HG02623 (cell line): ENCODE results near the gene HDGFL1.

Experiments used
- ATAC-seq: cut with Tn5 transposase; IDR thresholded peaks from one replicate; pipeline ENCODE4 v1.9.1; 2021; ENCODE audit warnings: moderate library complexity; ENCODE audit not compliant: unreplicated experiment

HDGFL1 gene

DNA sequence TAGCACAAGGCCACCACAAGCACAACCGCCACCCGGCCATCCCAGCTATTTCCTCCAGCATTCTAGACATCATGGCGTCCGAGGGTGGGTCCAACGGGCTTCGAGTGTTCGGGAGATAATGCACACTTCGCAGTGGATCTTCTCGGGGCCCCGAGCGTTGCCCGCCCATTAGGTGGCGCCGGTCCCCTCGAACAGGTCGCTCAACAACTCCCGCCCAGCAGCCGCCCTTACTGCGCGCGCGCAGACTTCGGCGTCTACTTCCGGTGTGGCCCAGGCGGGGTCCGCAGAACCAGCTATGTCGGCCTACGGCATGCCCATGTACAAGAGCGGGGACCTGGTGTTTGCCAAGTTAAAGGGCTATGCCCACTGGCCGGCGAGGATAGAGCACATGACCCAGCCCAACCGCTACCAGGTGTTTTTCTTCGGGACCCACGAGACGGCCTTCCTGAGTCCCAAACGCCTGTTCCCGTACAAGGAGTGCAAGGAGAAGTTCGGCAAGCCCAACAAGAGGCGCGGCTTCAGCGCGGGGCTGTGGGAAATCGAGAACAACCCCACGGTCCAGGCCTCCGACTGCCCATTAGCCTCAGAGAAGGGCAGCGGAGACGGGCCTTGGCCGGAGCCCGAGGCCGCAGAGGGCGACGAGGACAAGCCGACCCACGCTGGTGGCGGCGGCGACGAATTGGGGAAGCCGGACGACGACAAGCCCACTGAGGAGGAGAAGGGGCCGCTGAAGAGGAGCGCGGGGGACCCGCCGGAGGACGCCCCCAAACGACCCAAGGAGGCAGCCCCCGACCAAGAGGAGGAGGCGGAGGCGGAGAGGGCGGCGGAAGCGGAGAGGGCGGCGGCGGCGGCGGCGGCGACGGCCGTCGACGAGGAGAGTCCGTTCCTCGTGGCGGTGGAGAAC, at the start of gene HDGFL1:
Gene HDGFL1 (plus strand): TSS at position 286 of the 904 bp plus-strand sequence. CDS start 10 bp downstream, at position 296.
- no peak for ATAC-seq

DNA sequence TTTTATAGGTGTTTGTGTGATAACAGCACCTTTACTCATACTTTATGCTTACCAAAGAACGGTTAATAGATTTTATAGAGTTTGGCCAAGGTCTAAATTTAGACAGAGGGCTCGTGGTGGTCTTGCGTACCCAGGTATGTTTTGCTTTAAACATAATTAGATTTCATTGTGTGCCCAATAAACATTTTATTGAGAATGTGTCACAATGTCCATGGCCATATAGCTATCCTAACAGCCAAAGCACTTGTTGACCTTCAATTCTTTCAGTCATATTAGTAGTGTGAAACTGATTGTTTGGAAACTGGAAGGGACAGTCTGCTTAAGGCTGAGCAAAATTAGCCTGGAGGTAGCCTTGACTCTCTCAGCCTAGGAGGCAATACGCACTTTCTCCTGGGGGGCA, 48.3 kb upstream of the HDGFL1 start:
- no peak for ATAC-seq

DNA sequence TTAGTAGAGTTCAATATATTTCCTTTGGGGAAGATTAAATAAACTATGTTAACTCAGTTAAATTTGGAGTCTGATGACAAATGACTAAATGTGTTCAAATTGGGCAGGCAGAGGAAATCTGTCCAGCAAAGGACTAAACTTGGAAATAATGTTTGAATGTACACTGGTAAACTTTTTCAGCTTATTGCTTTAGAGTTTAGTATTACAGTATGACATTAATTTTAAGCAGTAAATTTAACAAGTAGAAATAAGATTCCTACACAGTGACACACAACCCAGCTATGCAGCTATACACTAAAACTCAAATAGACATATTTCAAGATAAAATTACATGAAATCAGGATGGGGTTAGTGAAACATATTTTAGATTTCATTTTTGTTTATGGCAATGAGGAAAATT, 42.6 kb upstream of the HDGFL1 start:
- ATAC-seq = no peak

DNA sequence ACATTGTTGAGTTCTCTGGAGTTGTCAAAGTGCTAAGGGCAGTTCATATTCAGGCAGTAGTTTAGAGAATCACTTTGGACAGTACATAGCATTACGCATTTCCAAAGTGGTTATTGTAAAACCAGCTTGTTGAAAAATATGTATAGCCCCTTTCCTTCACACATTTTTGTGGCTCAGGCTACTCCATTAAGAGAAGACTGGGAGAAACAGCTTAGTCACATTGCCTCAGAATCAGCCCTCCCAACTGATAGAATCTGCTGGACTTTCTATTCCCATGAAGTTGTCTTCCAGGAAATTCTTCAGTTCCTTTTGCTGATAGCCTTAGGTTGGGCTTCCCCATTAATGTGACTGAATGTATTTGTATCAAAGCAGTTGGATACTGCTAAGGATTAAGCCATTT, 39.5 kb upstream of the HDGFL1 start:
- no peak for ATAC-seq

DNA sequence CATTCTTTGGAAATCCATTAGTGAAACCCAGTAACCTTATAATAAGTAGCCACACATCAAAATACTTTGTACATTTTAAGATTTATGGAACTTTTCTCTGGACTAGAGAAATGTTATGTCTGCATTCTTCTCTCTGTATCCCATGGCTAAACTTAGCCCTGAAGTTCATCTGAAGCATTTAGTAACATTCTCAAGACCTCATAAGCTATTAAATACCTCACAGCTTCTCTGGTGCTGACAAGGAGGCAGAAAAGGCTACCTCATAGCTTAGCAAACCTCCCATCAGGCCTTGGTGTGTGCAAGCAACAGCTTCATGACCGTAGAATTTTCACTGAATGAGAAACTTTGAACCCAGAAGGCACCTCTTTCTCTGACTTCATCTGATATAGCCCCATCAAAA, 38.9 kb upstream of the HDGFL1 start:
- no peak for ATAC-seq

DNA sequence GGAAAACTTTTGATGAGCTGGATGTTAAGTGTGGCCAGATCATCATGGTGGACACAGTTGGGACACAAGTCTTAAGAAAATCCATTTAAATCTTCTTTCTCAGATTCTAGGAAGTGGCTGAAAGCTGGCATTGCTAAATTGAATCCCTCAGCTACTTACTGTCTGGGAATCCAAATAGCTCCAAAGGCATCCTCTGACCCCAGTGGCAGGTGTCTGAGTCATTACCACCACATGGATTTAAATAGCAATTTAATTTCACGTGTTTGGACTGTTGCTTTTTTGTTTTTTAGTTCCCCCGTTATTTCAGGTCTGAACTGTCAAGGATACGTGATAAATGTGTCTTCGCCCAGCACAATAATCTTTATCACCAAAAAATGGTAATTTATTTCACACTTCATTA, 33.2 kb upstream of the HDGFL1 start:
- no peak for ATAC-seq

DNA sequence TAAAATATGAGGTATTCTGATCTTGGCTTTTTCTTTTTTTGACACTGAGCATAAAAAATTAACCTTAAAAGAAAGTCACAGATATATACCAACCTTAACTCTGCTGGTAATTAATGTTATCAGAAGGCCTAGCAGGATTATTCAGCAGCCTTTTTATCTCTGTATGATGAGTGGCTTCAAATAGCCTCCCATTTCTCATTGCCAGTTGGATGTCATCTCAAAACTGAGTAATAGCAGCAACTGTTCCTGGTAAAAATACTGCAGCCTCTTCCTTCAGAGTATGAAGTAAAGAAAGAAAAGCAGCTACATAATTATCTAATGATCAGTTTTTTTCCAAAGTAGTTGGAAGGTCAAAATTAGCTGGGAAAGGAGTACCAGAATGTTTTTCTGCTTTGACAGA, 24.9 kb upstream of the HDGFL1 start:
- no peak for ATAC-seq

DNA sequence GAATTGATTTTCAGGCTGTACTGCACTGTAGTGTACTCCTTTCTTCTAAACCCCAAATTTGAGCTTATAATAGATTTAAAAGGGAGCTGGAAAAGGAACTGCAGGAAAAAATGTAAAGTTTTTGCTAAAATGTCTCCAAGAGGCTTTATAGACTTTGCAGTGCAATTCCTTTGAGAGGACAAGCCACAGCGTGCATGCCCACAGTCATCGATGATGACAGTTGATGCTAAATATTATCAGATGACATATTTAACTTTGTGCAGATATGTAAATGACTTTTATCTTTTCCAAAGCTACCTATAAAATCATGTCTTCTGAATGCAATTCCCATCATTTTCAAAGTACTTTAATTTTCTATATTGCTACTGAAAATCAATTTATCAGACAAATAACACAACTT, 24.3 kb upstream of the HDGFL1 start:
- ATAC-seq = no peak

DNA sequence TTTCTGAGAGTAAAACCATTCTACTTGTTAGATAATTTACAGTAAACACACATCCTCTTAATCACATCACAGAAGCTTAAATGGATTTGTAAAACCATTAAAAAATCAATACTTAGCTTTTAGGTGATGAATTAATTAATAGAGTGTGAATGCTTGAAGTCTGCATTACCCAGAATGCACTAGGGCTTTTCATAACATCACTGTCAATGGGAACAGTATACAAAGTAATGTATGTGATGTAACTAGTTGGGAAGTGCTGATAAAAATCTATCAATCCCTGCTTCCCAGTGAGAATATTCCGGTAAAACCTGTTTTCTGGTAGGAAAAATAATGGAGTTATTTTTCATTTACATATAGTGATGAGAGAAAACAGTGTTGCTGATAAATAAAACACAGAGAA, 23.1 kb upstream of the HDGFL1 start:
- ATAC-seq = no peak

DNA sequence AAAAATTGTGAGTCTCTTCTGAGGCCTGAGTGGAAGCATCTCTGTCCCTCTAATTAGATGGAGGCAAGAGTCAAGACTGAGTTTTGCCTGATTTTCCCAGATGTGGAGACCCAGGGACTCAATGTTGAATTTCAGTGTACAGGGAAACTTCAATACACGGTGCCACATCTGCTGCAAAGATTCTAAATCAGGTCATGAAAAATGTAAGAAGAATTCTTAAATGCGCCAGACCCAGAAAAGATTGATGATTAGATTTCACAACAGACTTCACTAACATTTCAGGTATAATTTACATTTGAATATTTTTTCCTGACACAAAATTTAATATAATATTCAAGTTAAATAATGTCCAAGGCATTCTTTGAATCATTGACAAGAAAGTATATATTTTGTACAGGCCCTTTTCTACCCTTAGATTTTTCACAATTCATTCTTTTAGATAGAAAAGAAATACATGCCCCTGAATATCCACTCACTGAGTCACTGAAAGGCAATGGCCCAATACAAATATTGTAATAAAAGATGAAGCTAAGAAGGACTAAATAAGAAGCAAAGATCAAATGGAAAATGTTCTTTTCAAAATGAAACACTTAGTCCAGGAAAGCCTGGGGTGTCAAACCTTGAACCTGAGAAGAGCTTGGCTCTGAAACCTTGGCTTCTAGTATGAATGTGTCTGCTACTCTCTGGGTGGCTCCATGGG, 18.2 kb upstream of the HDGFL1 start:
- ATAC-seq = no peak

DNA sequence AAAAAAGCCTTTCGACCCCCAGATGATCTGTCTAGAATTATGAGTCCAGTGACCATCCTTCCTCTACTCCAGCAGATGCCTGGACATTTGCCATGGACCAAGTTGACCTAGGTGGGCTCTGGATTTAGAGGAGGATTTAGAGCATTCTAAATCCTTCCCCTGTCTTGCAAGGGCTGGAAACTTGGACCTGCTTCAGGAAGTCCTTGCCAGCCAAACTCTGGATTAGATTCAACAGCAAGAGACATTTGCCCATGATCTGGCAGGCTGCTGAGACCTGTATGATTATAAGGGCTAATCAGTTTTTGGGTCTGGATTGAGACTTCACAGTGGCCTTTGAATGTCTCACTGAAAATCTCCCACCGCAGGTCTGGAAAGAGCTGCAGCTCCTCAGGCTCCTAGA, 13.1 kb upstream of the HDGFL1 start:
- ATAC-seq = no peak

DNA sequence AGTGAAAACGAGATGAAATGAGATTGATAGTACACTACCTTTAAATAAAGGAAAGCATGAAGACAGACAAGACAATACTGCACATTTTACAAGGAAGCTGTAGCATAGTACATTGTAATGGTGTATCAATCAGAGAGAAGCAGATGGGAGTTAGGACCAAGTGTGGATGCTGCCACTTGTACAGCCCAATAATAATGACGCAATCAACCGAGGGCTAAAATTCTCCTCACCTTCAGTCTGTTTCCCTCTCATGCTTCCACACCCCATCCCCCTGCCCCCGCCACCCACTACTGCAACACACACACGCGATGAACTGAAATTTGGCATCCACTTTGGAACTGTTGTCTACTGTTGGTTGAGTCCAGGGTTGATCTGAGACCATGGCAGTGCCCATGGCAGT, 12.4 kb upstream of the HDGFL1 start:
- no peak for ATAC-seq

DNA sequence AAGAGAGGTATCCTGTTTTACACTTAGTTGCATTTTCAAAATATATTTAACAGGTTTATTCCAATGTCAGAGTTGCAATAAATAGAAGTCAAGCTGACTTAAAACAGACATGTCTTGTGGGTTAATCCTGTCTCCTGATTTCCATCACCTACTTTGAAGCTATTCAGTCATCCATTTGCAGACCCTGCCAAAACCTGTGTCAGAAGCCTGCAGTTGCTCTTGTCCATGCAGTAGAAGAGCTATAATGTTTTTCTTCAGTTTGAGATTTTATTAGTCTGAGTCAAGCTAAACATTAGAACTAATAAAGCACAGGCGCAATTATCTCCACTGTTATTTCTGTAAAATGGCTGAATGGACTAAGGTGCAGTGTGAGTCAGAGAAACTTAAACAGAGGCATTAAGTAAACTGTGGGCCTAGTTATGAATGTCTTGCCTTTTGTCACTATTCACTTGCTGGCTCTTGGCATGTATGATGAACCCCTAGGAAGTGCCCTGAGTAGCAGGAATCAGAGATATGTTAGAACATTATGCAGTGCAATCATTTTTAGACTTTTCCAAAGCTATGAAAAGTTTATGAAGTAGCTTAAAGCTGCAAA, 11.0 kb upstream of the HDGFL1 start:
- ATAC-seq = no peak

DNA sequence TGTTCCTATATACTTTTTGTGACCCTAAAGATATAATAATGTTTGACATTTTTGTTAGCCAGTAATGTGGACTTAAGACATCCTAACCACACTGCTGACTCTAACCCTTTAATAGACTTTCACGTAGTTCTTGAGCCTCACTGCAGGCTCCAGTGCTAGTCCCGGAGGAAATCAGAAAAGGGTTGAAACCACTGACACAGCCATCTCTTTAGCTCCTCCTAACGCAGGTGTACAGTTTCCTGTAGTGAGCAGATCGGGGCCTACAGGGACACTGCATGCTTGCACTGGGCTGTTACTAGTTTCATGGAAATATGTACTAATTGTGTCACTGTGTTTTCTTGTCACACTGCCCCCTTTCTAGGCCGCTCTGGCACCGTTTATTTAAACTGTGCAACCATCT, 512 bp upstream of the HDGFL1 start:
- no peak for ATAC-seq

DNA sequence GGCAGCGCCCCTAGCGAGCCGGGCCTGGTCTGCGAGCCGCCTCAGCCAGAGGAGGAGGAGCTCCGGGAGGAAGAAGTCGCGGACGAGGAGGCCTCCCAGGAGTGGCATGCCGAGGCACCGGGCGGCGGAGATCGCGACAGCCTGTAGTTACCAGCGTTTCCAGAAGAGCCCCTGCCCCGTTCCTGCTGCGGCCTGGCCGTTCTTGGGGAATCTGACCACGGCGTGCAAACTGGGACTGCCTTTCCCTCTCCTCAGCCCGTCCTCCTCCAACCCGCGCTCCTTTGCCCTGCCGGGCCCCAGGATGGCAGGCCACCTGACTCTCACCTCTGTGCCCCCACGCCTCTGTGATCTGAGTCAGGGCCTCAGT, 802 bp downstream of the HDGFL1 start:
- ATAC-seq = no peak

DNA sequence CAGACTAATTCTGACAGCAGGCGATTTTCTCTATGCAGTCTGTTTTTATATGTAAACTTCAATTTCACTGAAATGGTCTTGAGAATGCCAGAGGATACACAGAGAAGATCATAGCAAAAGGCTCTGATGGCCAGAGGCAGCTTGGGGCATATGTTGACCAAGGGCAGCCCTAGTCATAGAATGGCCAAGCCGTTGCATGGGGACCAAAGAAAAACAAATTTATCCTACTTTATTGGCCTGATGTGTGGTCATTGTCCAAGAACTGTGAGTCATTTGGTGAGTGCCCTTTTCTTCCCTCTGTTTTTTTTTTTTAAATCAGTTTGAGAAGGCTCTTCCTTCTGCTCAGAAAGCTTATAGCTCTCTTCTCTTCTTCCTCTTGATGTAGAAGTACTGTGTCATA, 5.8 kb downstream of the HDGFL1 start:
- no peak for ATAC-seq

DNA sequence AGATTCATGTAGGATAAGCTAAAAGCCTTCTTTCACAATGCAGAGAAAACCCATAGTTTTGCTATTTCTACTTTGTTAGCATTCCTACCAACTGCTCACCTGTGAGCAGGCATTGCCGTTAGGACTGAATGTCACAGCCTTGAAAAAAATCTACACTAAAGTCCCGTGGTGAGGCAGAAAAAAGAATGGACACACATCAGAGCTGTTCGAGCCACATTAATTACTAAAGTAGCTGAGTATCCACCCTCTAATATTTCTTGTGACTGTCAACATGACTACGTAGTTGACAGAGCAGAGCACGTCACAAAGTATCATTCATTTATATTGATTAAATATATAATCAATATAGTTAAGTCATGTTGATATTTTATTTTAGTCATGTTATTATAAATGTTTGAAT, 10.1 kb downstream of the HDGFL1 start:
- no peak for ATAC-seq

DNA sequence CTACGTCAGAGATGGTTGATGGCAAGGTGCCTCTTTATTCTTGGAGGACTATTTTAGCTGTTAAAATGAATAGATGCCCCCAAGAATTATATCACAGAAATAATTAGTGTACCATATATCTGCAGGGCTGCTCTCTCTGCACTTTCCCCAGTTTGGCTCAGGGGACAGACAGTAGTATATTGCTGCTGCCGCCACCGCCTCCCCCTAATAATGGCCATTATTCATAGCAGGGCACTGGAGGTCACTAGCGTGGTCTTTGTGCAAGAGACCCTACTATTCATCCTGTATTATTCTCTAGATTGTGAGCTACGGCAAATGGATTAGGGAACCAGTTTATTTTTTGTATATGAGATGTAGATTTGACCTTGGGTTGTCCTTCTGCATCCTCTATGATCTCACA, 11.0 kb downstream of the HDGFL1 start:
- no peak for ATAC-seq

DNA sequence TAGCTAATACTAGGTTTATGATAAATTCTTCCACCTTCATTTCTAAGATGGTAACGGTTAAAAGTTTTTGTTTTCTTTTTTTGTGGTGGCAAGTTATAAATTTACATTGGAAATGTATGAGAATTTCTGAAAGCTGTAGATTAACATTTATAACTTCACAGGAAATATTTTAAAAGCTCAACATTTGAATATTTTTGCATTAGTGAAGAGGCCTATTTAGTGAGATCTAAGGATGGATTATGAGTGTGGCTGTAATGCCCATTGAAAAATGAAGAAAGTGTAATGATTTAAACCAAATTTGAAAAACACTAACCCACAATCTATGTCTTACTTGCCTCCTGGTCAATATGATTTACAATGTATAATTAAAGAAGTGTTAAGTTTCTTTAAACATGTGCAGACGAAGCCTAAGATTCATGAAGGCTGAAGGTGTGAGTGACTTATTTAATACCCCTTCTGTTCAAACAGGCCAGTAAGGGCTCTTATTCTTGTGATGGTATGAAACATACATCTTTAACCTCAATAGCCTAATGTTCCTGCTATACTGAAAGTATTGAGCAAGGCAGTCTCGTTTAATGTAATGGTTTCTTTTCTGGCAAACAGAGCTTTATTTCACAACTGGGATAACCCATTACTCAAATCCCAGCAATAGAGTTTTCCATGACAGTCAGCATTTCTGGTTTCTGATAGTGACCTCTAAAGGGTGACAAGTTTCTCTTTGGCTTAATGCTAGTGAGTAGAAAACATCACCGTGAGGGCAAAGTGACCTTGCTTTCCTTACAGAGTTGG, 13.2 kb downstream of the HDGFL1 start:
- ATAC-seq = no peak

DNA sequence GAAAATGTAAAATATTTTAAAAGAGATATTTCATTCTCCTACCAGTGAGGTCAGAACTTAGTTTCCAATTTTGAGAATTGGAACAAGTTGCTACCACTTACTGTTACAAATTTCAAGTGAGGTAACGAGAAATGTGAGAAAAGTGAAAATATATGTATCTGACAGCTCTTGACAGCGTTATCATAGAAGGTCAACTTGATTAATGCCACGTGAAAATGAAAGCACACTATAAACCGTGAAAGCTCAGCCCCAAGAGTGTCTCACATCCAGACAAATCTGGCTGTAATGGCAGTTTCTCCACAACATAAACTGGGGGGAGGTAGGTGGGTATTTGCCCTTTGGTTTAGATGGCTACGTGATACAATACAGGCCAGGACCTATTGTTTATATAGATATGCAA, 13.9 kb downstream of the HDGFL1 start:
- no peak for ATAC-seq

DNA sequence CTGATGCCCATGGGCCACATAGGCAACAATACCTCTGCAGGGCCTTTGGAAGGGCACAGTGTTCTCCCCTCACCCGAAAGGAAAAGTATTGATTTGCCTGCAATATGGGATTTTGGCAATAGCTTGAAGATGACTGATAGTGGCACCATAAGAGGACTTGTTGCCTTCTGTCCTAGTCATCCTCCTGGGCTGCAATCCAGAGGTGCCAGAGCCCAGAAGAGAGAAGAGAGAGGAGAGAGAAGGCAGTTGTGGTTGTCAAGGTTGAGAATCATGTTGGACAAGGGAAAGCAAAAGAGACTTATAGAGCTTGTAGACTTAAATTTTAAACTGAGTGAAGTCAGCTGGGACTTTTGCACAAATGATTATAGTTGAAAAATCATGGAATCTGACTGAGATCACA, 14.6 kb downstream of the HDGFL1 start:
- no peak for ATAC-seq
